ENCODE data around the gene TMEM256. TPM values are rescaled to one million over a fixed set of nuclear protein-coding genes. Genes with fewer than 3 reads are reported as not detected.
A peak's percentile ranks its signal among the peaks of the same experiment; 100 is the strongest.

Gene TMEM256
- total RNA-seq, 1 experiment from 2014 or later = 57.6 TPM

DNA sequence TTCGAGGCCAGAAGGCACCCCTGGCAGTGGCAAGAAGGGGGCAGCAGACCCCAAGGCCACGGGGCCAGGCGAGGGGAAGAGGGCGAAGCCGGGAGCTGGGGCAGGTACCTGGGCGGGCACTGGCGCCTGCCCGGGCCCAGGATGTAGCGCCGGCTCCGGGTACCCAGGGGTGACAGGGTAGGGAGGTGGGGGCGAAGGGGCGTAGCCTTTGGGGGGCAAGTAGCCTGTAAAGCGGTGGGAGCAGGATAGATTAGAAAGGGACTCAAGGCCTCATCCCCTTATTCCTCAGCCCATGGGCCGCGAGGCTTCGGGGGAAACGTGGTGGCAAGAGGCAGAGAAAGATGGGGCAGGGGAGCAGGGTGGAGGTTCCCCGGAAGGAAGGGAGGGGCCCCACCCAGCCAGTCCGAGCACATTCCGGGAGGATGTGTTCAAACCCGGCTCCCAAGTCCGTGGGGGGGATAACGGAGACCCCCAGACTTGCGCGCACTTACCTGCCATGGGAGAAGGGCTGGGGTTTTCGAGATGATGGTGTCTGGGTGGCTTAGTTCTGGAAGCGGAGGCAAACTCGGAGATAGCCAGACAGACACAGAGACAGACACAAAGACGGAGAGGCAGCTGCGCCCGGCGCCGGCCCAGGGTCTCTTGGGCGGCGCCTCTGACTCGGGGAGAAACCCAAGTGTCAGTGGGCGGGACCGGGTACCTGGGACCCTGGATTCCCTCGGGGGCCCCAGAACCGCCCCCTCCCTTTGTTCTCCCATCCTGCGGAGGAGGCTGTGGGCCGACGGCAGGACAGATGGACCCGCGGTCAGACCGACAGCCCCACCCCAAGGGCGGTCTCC, 10.1 kb downstream of the TMEM256 start:
- peak; percentile 38 for DNase-seq (ENCODE audit: low spot score)
- TF ChIP-seq EZH2 (IDR thresholded peaks at IDR 0.05; ENCODE audit: borderline replicate concordance, low read depth, low read length, poor library complexity, severe bottlenecking) (no peak), CTCF (conservative IDR thresholded peaks at IDR 0.05; ENCODE audit: low read depth, low read length) (no peak; the same call in 1 of the 2 replicates)
- no peaks in the 10 kb centered on the region for H3K27me3 ChIP-seq (replicated peaks; ENCODE audit: insufficient read depth, low read depth, low read length, poor library complexity)
- H3K4me3 ChIP-seq (ENCODE audit: low read depth, low read length, poor library complexity, severe bottlenecking) = peak overlapping the region; percentile 94
- BruUV-seq (replicated peaks) = no TSS peak
- ChIA-PET POLR2A (ENCODE audit: low non-redundant PET) (interaction anchor here (0.9 kb wide), 1 partner anchor 10 kb away, joined by 3 read pairs; no protein-coding TSS in a partner anchor), CTCF (interaction anchor here (0.6 to 1.3 kb wide), 3 partner anchors 10 to 61 kb away, joined by 3 to 6 read pairs (median 6); partner anchors contain the start of gene TMEM256)
- peaks cover 13% of the 10 kb centered on the region for H3K4me1 ChIP-seq (ENCODE audit: insufficient read depth, low read length, poor library complexity, severe bottlenecking)
- H3K36me3 ChIP-seq (ENCODE audit: insufficient read depth, low read length, poor library complexity, severe bottlenecking) = no peaks in the 10 kb centered on the region
- intact Hi-C loops (cut with micrococcal nuclease; ENCODE audit: unreplicated experiment) = no loop called here
- peak overlapping the region; percentile 80 for H3K27ac ChIP-seq (ENCODE audit: low read depth, low read length, poor library complexity, severe bottlenecking)
- H3K9me3 ChIP-seq (ENCODE audit: low read depth, low read length, poor library complexity, severe bottlenecking) = no peaks in the 10 kb centered on the region

DNA sequence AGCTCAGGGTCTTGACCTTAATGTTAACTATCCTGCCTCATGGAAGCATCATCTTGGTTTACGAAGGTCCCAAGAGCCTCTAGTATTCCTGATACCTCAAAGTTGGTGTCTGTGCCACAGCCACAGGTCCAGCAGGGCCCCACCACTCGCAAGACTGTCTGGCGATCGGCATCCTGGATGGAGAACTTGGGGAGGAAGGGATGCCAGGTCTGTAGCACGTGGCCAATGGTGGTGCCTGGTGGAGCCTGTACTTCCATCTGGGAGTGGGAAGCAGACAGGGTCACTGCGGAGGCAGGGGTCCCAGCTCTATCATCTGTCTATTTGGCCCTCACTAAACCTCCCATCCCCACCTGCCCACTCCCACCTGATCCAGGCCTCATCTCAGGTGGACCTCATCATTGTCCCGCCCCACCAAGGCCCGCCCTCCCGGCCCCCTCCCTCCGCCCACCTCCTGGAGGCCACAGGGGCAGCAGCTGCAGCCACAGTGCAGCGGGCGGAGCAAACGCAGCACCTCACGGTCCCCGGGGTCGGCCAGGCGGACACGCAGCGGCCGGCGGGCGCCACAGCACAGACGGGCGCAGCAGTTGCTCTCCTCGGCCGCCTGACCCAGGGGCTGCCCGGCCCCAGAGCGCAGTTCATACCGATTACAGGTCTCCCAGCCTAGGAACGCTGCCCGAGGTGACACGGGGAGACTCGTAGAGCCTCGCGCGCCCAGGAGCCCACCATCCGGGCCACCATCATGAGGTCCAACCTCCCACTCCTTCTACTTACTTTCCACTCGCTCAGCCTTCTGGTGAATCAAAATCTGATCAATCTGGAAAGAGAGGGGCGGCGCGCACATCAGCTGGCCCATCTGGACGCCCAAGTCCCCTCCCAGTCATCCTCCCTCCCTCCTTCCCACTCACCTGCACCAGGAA, 10.9 kb downstream of the TMEM256 start:
- intact Hi-C loops (cut with micrococcal nuclease; ENCODE audit: unreplicated experiment) = no loop called here

More for the DNA sequence above, 10.9 kb downstream of the TMEM256 start:
- DNase-seq (ENCODE audit: low spot score) = no peak
- ChIA-PET CTCF (no interaction called here), POLR2A (ENCODE audit: low non-redundant PET) (no interaction called here)
- H3K36me3 ChIP-seq (ENCODE audit: insufficient read depth, low read length, poor library complexity, severe bottlenecking) = no peaks in the 10 kb centered on the region
- H3K4me1 ChIP-seq (ENCODE audit: insufficient read depth, low read length, poor library complexity, severe bottlenecking) = peaks cover 13% of the 10 kb centered on the region
- no peaks in the 10 kb centered on the region for H3K27me3 ChIP-seq (replicated peaks; ENCODE audit: insufficient read depth, low read depth, low read length, poor library complexity)
- H3K27ac ChIP-seq (ENCODE audit: low read depth, low read length, poor library complexity, severe bottlenecking) = no peak overlapping the region
- no TSS peak for BruUV-seq (replicated peaks)
- TF ChIP-seq EZH2 (IDR thresholded peaks at IDR 0.05; ENCODE audit: borderline replicate concordance, low read depth, low read length, poor library complexity, severe bottlenecking) (no peak), CTCF (conservative IDR thresholded peaks at IDR 0.05; ENCODE audit: low read depth, low read length) (no peak)
- peak overlapping the region; percentile 94 for H3K4me3 ChIP-seq (ENCODE audit: low read depth, low read length, poor library complexity, severe bottlenecking)
- no peaks in the 10 kb centered on the region for H3K9me3 ChIP-seq (ENCODE audit: low read depth, low read length, poor library complexity, severe bottlenecking)

Measured in A673 (cell line).